IMR-90 (cell line): Measurements from ENCODE around the gene KRTAP5-3. TPM values are rescaled to one million over a fixed set of nuclear protein-coding genes. Genes with fewer than 3 reads are reported as not detected.

Source experiments
- ATAC-seq: fragments of 200-7000 bp; cut with Tn5 transposase; 2 replicates; pipeline ENCODE4 v1.9.1; 2020; ENCODE audit warnings: low read depth, mild to moderate bottlenecking, moderate library complexity
- BruUV-seq: library from RNA; stranded (reverse); fragments of 400-500 nt; replicated peaks from 2 replicates; lab custom pipeline; 2021; lab: Mats Ljungman, UMichigan
- CTCF ChIA-PET: fragments of 300-600 bp; formaldehyde crosslinking; extraction: SDS; loops from one replicate; lab custom pipeline; 2021; ENCODE audit warnings: antibody characterized with exemption; lab: Yijun Ruan, JAX
- POLR2A ChIA-PET: fragments of 300-600 bp; sonication (Branson Sonifier 250); formaldehyde crosslinking; loops from one replicate; lab custom pipeline; 2022; ENCODE audit warnings: antibody characterized with exemption; ENCODE audit not compliant: unreplicated experiment; lab: Charles Lee
- DNase-seq: peaks from one replicate; pipeline ENCODE4 v3.0.0; 2013
- H2AFZ ChIP-seq: replicated peaks from 2 replicates; pipeline ENCODE3; 2013; ENCODE audit warnings: low read length, mild to moderate bottlenecking; ENCODE audit not compliant: poor library complexity
- H2AK5ac ChIP-seq: 2 replicates; pipeline ENCODE4 v1.6.1; 2013; ENCODE audit warnings: low read depth, low read length, inconsistent platforms
- H2AK9ac ChIP-seq: replicated peaks from 2 replicates; pipeline ENCODE3; 2013; ENCODE audit warnings: mild to moderate bottlenecking, low read depth, low read length, moderate library complexity; ENCODE audit not compliant: poor library complexity
- H2BK120ac ChIP-seq: 2 replicates; pipeline ENCODE4 v1.6.1; 2013; ENCODE audit warnings: low read depth, low read length, inconsistent platforms
- H2BK15ac ChIP-seq: 3 replicates; pipeline ENCODE4 v1.6.1; 2013; ENCODE audit warnings: low read depth, low read length, inconsistent platforms
- H2BK20ac ChIP-seq: 2 replicates; pipeline ENCODE4 v1.6.1; 2013; ENCODE audit warnings: low read depth, mild to moderate bottlenecking, inconsistent platforms, low read length, moderate library complexity
- H2BK5ac ChIP-seq: 2 replicates; pipeline ENCODE4 v1.6.1; 2013; ENCODE audit warnings: mild to moderate bottlenecking, low read depth, low read length, inconsistent platforms; ENCODE audit not compliant: poor library complexity, severe bottlenecking
- H3K14ac ChIP-seq: replicated peaks from 2 replicates; pipeline ENCODE4 v1.6.1; 2013; ENCODE audit warnings: low read depth, low read length, inconsistent platforms
- H3K18ac ChIP-seq: 2 replicates; pipeline ENCODE4 v1.6.1; 2013; ENCODE audit warnings: low read depth, low read length, control low read depth
- H3K23ac ChIP-seq: 2 replicates; pipeline ENCODE4 v1.6.1; 2013; ENCODE audit warnings: low read depth, low read length, inconsistent platforms
- H3K27ac ChIP-seq: 2 replicates; pipeline ENCODE4 v1.5.1; 2013; ENCODE audit warnings: mild to moderate bottlenecking, control low read depth, low read length; ENCODE audit not compliant: insufficient read depth
- H3K27me3 ChIP-seq: 2 replicates; pipeline ENCODE4 v1.6.1; 2013; ENCODE audit warnings: low read length; ENCODE audit not compliant: control insufficient read depth, insufficient read depth
- H3K36me3 ChIP-seq: 2 replicates; pipeline ENCODE4 v1.6.1; 2013; ENCODE audit warnings: low read length, mixed read lengths; ENCODE audit not compliant: control insufficient read depth, insufficient read depth
- H3K4ac ChIP-seq: 2 replicates; pipeline ENCODE4 v1.6.1; 2013; ENCODE audit warnings: low read depth, low read length, inconsistent platforms
- H3K4me1 ChIP-seq: 2 replicates; pipeline ENCODE4 v1.6.1; 2013; ENCODE audit warnings: low read length, mixed read lengths; ENCODE audit not compliant: control insufficient read depth, insufficient read depth
- H3K4me2 ChIP-seq: 2 replicates; pipeline ENCODE4 v1.6.1; 2013; ENCODE audit warnings: low read depth, mild to moderate bottlenecking, control low read depth, low read length, moderate library complexity
- H3K4me3 ChIP-seq: 2 replicates; pipeline ENCODE4 v1.5.1; 2013; ENCODE audit warnings: low read depth, mild to moderate bottlenecking, control low read depth, low read length, moderate library complexity; ENCODE audit not compliant: insufficient read depth
- H3K56ac ChIP-seq: 2 replicates; pipeline ENCODE4 v1.6.1; 2013; ENCODE audit warnings: low read length, inconsistent platforms; ENCODE audit not compliant: insufficient read depth; ENCODE audit errors: extremely low read depth
- H3K79me1 ChIP-seq, 2 experiments: 2 replicates each; pipeline ENCODE4 v1.6.1; 2013; ENCODE audit warnings: low read length in 2 of 2, inconsistent platforms in 1 of 2, low read depth in 1 of 2
- H3K9ac ChIP-seq: 2 replicates; pipeline ENCODE4 v1.6.1; 2013; ENCODE audit warnings: low read depth, low read length, control low read depth
- H3K9me1 ChIP-seq: 2 replicates; pipeline ENCODE4 v1.6.1; 2013; ENCODE audit warnings: low read length, inconsistent platforms; ENCODE audit not compliant: insufficient read depth
- H3K9me3 ChIP-seq: 2 replicates; pipeline ENCODE4 v1.6.1; 2013; ENCODE audit warnings: low read length; ENCODE audit not compliant: control insufficient read depth, insufficient read depth
- H4K20me1 ChIP-seq: 2 replicates; pipeline ENCODE4 v1.6.1; 2013; ENCODE audit warnings: low read length, inconsistent platforms; ENCODE audit not compliant: insufficient read depth
- H4K5ac ChIP-seq: 2 replicates; pipeline ENCODE4 v1.6.1; 2013; ENCODE audit warnings: mild to moderate bottlenecking, low read depth, low read length, control low read depth
- H4K8ac ChIP-seq, 2 experiments: 2 replicates each; pipeline ENCODE4 v1.6.1; 2013; ENCODE audit warnings: low read depth in 2 of 2, low read length in 2 of 2, control low read depth in 1 of 2, inconsistent platforms in 1 of 2
- H4K91ac ChIP-seq: 2 replicates; pipeline ENCODE4 v1.6.1; 2013; ENCODE audit warnings: low read depth, low read length, inconsistent platforms; ENCODE audit not compliant: insufficient read depth
- CEBPB ChIP-seq: IDR thresholded peaks from 2 replicates; pipeline ENCODE4 v1.6.1; 2012; ENCODE audit warnings: low read depth, low read length, improper control_type of control experiment
- CHD1 ChIP-seq: IDR thresholded peaks from 2 replicates; pipeline ENCODE4 v1.6.1; 2012; ENCODE audit warnings: low read depth, low read length, improper control_type of control experiment
- FOS ChIP-seq: fragments of 150-350 bp; IDR thresholded peaks from 2 replicates; pipeline ENCODE4 v1.6.1; 2016; ENCODE audit warnings: low read depth, low read length
- NFE2L2 ChIP-seq: fragments of 150-350 bp; IDR thresholded peaks from 2 replicates; pipeline ENCODE4 v1.6.1; 2016; ENCODE audit warnings: low read depth, mild to moderate bottlenecking, low read length
- RCOR1 ChIP-seq: IDR thresholded peaks from 2 replicates; pipeline ENCODE4 v1.6.1; 2012; ENCODE audit warnings: mild to moderate bottlenecking, low read length, improper control_type of control experiment; ENCODE audit not compliant: insufficient replicate concordance
- SMC3 ChIP-seq: fragments of 150-350 bp; IDR thresholded peaks from 2 replicates; pipeline ENCODE4 v1.6.1; 2016; ENCODE audit warnings: low read depth, mild to moderate bottlenecking, antibody characterized with exemption, low read length, moderate library complexity
- WGBS, 2 experiments: methylation state at CpG; one replicate each; pipeline versions ENCODE4 v1.1.5 to v1.1.7; 2013; ENCODE audit warnings: missing lambda C conversion rate in 2 of 2; ENCODE audit not compliant: insufficient read length in 1 of 2; ENCODE audit errors: extremely low coverage in 2 of 2; 5-methylcytosine and 5-hydroxymethylcytosine counted together
- dilution Hi-C: fragments of 300-500 bp; cut with HindIII; formaldehyde crosslinking; loops from one replicate; pipeline ENCODE4 v1.14.3; 2018; ENCODE audit warnings: low sequenced_read_pairs; ENCODE audit not compliant: unreplicated experiment
- in situ Hi-C: fragments of 300-500 bp; cut with MboI; formaldehyde crosslinking; loops from 3 replicates; pipeline ENCODE4 v1.14.3; 2019; ENCODE audit warnings: low sequenced_read_pairs, inconsistent platforms, mixed read lengths
- intact Hi-C: fragments of 100-400 bp; cut with micrococcal nuclease; formaldehyde crosslinking; loops from 2 replicates; pipeline ENCODE4 v1.10.0; 2022
- polyA plus RNA-seq, 3 experiments: library from polyadenylated mRNA; depleted of rRNA; stranded (reverse); fragments of >200 nt; gene quantifications; 2 replicates each; pipeline ENCODE4 v1.2.3, GENCODE V29; 2012; ENCODE audit warnings: low replicate concordance in 1 of 3
- total RNA-seq: library from RNA; depleted of rRNA; stranded (reverse); fragments of >200 nt; gene quantifications from 2 replicates; pipeline ENCODE4 v1.2.3, GENCODE V29; 2012
- TF ChIP-seq, protein P1 (sequence below): fragments of 150-350 bp; IDR thresholded peaks from 2 replicates; pipeline ENCODE4 v1.6.1; 2017; ENCODE audit warnings: mild to moderate bottlenecking, antibody characterized with exemption, low read length, low read depth
- TF ChIP-seq, protein P2 (sequence below): conservative IDR thresholded peaks from 2 replicates; pipeline ENCODE4 v1.5.1; 2012; ENCODE audit warnings: mild to moderate bottlenecking, low read depth, low read length, improper control_type of control experiment

The KRTAP5-3 gene
- total and polyA plus RNA-seq, 2 of the 4 experiments (the other 2 are of a cell fraction), result not detected

DNA sequence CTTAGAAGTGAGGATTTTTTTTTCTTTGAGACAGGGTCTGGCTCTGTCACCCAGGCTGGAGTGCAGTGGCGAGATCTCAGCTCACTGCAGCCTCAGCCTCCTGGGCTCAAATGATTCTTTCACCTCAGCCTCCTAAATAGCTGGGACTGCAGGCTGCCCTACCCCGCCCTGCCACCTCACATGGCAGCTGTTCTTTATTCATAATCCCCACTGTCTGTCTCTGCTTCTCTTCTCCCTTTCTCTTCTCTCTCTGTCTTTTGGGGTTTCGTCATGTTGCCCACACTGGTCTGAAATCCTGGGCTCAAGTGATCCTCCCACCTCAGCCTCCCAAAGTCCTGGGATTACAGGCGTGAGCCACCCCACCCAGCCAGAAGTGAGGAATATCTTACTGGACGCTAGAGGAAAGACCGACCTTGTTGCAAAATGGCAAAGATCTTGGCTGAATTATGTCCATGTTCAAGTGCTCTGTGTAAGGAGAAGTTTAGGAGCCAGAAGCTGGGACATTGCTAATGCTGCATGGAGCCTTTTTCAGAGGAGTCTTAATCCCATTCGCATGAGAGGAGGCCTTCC lies 43.2 kb upstream of the KRTAP5-3 start:
- Histone ChIP-seq H3K23ac (no peak overlapping the region), H3K4me1 (no peaks in the 10 kb centered on the region; the same call in 1 of the 2 replicates), H3K27ac (no peak overlapping the region), H3K9me3 (no peaks in the 10 kb centered on the region), H2BK5ac (no peak overlapping the region), H4K20me1 (no peaks in the 10 kb centered on the region), H3K4ac (no peak overlapping the region), H3K27me3 (peaks cover 47% of the 10 kb centered on the region), H3K18ac (no peak overlapping the region), H4K91ac (no peak overlapping the region), H4K5ac (no peak overlapping the region), H3K9ac (no peak overlapping the region), H3K79me1 (no peaks in the 10 kb centered on the region), H2BK15ac (no peak overlapping the region), H2AK5ac (no peak overlapping the region), H2AK9ac (no peak overlapping the region), H3K4me3 (no peak overlapping the region), H3K56ac (no peak overlapping the region), H2AFZ (no peak overlapping the region), H3K14ac (no peak overlapping the region), H3K9me1 (no peaks in the 10 kb centered on the region), H2BK120ac (no peak overlapping the region), H3K4me2 (no peak overlapping the region), H2BK20ac (no peak overlapping the region), H3K36me3 (no peaks in the 10 kb centered on the region), H4K8ac (no peak overlapping the region)
- BruUV-seq, result no TSS peak
- no peak for DNase-seq
- 60% methylated on average over 1 of the region's 7 CpGs; no CpG with 5 or more reads in 1 of the 2 experiments for WGBS, 2 experiments
- in situ Hi-C loops (no loop called here), dilution Hi-C loops (no loop called here), intact Hi-C loops (loop anchor here (5.0 kb wide), 1 partner anchor 176 kb away; no protein-coding TSS in a partner anchor)
- ATAC-seq, result no peak
- POLR2A ChIA-PET, result no interaction called here
- TF ChIP-seq, protein P1, sequence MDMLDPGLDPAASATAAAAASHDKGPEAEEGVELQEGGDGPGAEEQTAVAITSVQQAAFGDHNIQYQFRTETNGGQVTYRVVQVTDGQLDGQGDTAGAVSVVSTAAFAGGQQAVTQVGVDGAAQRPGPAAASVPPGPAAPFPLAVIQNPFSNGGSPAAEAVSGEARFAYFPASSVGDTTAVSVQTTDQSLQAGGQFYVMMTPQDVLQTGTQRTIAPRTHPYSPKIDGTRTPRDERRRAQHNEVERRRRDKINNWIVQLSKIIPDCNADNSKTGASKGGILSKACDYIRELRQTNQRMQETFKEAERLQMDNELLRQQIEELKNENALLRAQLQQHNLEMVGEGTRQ, result no peak
- TF ChIP-seq FOS, result no peak
- TF ChIP-seq CHD1, result no peak
- TF ChIP-seq, protein P2, sequence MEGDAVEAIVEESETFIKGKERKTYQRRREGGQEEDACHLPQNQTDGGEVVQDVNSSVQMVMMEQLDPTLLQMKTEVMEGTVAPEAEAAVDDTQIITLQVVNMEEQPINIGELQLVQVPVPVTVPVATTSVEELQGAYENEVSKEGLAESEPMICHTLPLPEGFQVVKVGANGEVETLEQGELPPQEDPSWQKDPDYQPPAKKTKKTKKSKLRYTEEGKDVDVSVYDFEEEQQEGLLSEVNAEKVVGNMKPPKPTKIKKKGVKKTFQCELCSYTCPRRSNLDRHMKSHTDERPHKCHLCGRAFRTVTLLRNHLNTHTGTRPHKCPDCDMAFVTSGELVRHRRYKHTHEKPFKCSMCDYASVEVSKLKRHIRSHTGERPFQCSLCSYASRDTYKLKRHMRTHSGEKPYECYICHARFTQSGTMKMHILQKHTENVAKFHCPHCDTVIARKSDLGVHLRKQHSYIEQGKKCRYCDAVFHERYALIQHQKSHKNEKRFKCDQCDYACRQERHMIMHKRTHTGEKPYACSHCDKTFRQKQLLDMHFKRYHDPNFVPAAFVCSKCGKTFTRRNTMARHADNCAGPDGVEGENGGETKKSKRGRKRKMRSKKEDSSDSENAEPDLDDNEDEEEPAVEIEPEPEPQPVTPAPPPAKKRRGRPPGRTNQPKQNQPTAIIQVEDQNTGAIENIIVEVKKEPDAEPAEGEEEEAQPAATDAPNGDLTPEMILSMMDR, result no peak
- no peak for TF ChIP-seq RCOR1
- no peak for TF ChIP-seq SMC3
- no peak for TF ChIP-seq NFE2L2
- TF ChIP-seq CEBPB, result no peak
- CTCF ChIA-PET, result interaction anchor here (0.6 to 1.6 kb wide), 2 partner anchors 176 to 501 kb away, joined by 3 to 7 read pairs; no protein-coding TSS in a partner anchor
